ENCODE measurements around the gene LIMK2.

- TF ChIP-seq CTCF (IDR thresholded peaks at IDR 0.05 in 4 of 5, conservative IDR thresholded peaks at IDR 0.05 in 1 of 5) (no peak), POLR2A (IDR thresholded peaks at IDR 0.05) (no peak)
Observed at GRCh38 chr22:31246687-31247086, 34.6 kb downstream of the LIMK2 start.
